Measurements from ENCODE around the gene RAD51B. TPM values are rescaled to one million over a fixed set of nuclear protein-coding genes. Genes with fewer than 3 reads are reported as not detected.

The RAD51B gene
- total and polyA plus RNA-seq, 2 donors (not counting 1 experiment from before 2014, with no cell fraction given): 4.6 to 16.3 TPM

DNA sequence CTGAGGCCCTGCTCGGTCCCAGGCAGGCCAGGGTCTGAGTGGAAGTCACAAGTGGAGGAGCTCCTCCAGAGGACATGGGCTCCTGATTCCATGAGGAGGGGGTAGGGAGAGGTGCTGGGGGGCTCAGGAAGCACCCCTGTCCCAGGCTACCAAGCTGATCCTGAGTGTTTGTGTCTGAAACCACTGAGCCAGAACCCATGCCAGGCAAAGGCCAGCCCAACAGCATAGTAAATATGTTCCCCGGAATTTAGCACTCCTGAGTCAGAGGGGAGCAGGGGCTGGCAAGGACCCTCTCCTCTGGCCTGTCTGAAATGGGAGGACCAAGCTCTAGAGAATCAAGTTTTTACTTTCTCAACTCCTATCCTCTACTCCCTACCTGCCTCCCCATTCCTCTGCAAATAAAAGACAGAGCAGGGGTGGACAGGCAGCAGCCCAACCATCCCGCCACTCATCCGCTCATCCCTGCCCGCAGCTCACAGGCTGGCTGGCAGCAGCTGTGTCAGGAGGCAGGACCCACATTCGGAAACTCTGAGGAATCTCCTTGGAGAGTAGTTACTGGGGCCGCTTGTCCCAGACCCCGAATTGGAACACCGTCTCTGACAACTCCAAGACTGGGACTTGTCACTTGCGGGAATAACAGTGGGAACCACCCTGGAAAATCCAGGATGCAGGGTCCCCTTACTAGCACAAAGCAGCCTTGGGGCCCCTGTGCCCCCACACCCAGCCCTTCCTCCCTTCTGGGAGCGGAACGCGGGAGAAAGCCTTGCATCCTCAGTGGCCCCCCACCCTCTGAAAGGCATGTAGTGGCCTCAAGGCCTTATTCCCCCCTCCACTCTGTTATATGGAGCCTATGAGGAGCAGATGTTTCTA is 870.7 kb downstream of the RAD51B start:
- Histone ChIP-seq H3K4me3 (replicated peaks in 1 of 4; ENCODE audit: control extremely low read depth in 1 of 4, insufficient read depth in 1 of 4, low read depth in 3 of 4, low read length in 4 of 4) (no peak overlapping the region), H3K9me3 (ENCODE audit: control insufficient read depth, insufficient read depth, low read depth, low read length) (no peaks in the 10 kb centered on the region), H3K4me2 (ENCODE audit: extremely low read depth, insufficient read depth, low read length) (no peak overlapping the region), H4K20me1 (ENCODE audit: control insufficient read depth, extremely low read depth, insufficient read depth, low read length) (no peaks in the 10 kb centered on the region), H3K27ac (ENCODE audit: insufficient read depth, low read length) (no peak overlapping the region), H2AFZ (ENCODE audit: low read length) (no peak overlapping the region), H3K9ac (ENCODE audit: insufficient read depth, low read length) (no peak overlapping the region), H3K36me3 (ENCODE audit: control insufficient read depth, insufficient read depth, low read length) (no peaks in the 10 kb centered on the region), H3K79me2 (ENCODE audit: control insufficient read depth, insufficient read depth, low read length) (no peaks in the 10 kb centered on the region), H3K4me1 (ENCODE audit: control insufficient read depth, extremely low read depth, insufficient read depth, low read length) (peaks cover 47% of the 10 kb centered on the region), H3K27me3 (ENCODE audit: control insufficient read depth, insufficient read depth, low read length) (no peaks in the 10 kb centered on the region)
- TF ChIP-seq CTCF (conservative IDR thresholded peaks at IDR 0.05 in 1 of 2, IDR thresholded peaks at IDR 0.05 in 1 of 2; ENCODE audit: low read depth in 1 of 2, low read length in 2 of 2) (no peak), EZH2 (IDR thresholded peaks at IDR 0.05; ENCODE audit: low read length, missing control alignments) (no peak)
- DNase-seq (ENCODE audit: low read depth in 2 of 2): peak in 1 of 2 donors; percentile 39

DNA sequence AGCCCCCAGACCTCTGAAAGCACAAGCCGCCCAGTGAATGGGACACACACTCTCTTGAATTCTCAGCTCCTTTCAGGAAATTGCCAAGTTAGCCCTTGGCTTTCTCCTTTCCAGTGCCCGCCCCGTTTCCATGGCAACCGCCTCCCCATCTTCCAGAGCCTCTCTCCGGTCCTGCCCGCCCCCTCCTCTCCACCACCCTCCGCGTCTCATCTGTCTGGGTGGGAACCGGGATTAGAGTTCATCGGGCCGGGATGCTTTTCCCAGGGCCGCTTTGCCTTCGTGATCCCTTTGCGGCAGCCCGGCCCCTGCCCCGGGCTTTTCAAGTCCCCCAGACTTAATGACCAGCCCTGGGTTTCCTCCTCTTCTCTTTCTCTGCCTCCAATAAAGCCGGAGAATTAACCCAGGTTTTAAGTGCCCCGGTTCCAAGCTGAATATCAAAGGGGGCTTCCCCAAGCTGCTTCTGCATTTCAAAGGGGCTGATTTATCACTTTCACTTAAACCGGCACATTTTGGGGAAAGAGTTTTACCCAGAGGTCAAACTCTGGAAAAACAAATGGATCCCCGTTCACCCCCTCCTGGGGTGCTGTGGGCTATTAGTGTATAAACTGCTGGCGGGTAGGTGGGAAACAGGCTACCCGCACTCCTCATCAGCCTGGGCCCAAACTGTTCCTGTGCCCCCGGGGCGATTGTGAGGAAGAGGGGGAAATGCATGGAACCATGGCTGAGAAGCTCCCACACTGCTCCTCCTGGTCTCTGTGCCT is 871.6 kb downstream of the RAD51B start:
- no peaks in the 10 kb centered on the region for H3K79me2 ChIP-seq (ENCODE audit: control insufficient read depth, insufficient read depth, low read length)
- H3K4me2 ChIP-seq (ENCODE audit: extremely low read depth, insufficient read depth, low read length): no peak overlapping the region
- TF ChIP-seq EZH2 (IDR thresholded peaks at IDR 0.05; ENCODE audit: low read length, missing control alignments) (no peak), CTCF (conservative IDR thresholded peaks at IDR 0.05 in 1 of 2, IDR thresholded peaks at IDR 0.05 in 1 of 2; ENCODE audit: low read depth in 1 of 2, low read length in 2 of 2) (no peak)
- peaks cover 46% of the 10 kb centered on the region for H3K4me1 ChIP-seq (ENCODE audit: control insufficient read depth, extremely low read depth, insufficient read depth, low read length)
- no peak overlapping the region for H2AFZ ChIP-seq (ENCODE audit: low read length)
- no peaks in the 10 kb centered on the region for H3K27me3 ChIP-seq (ENCODE audit: control insufficient read depth, insufficient read depth, low read length)
- H3K27ac ChIP-seq (ENCODE audit: insufficient read depth, low read length): no peak overlapping the region
- H3K9me3 ChIP-seq (ENCODE audit: control insufficient read depth, insufficient read depth, low read depth, low read length): no peaks in the 10 kb centered on the region
- H3K36me3 ChIP-seq (ENCODE audit: control insufficient read depth, insufficient read depth, low read length): no peaks in the 10 kb centered on the region
- no peak overlapping the region for H3K4me3 ChIP-seq (replicated peaks in 1 of 4; ENCODE audit: control extremely low read depth in 1 of 4, insufficient read depth in 1 of 4, low read depth in 3 of 4, low read length in 4 of 4)
- H4K20me1 ChIP-seq (ENCODE audit: control insufficient read depth, extremely low read depth, insufficient read depth, low read length): no peaks in the 10 kb centered on the region
- H3K9ac ChIP-seq (ENCODE audit: insufficient read depth, low read length): no peak overlapping the region
- no peak for DNase-seq (ENCODE audit: low read depth in 2 of 2)

DNA sequence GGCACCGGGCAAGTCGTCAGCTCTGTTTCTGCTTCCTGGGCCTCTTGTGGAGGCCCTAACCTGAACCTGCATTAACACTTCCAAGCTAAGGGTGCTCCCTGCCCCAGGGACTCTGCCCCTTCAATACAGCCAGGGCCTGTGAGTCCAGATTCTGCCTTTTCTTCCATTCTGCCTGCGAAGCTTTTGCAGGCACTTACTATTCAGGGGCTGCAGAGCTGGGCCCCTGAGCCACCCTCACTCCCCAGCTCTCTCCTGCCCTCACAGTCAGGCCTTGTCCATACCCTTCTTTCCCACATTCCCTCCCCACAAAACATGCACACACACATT is 872.2 kb downstream of the RAD51B start:
- no peak for TF ChIP-seq CTCF (conservative IDR thresholded peaks at IDR 0.05 in 1 of 2, IDR thresholded peaks at IDR 0.05 in 1 of 2; ENCODE audit: low read depth in 1 of 2, low read length in 2 of 2)
- no peak for TF ChIP-seq EZH2 (IDR thresholded peaks at IDR 0.05; ENCODE audit: low read length, missing control alignments)
- H3K27me3 ChIP-seq (ENCODE audit: control insufficient read depth, insufficient read depth, low read length): no peaks in the 10 kb centered on the region
- DNase-seq (ENCODE audit: low read depth in 2 of 2): no peak
- no peaks in the 10 kb centered on the region for H3K79me2 ChIP-seq (ENCODE audit: control insufficient read depth, insufficient read depth, low read length)
- no peak overlapping the region for H2AFZ ChIP-seq (ENCODE audit: low read length)
- H3K27ac ChIP-seq (ENCODE audit: insufficient read depth, low read length): no peak overlapping the region
- H3K4me2 ChIP-seq (ENCODE audit: extremely low read depth, insufficient read depth, low read length): no peak overlapping the region
- H3K9me3 ChIP-seq (ENCODE audit: control insufficient read depth, insufficient read depth, low read depth, low read length): no peaks in the 10 kb centered on the region
- no peak overlapping the region for H3K4me3 ChIP-seq (replicated peaks in 1 of 4; ENCODE audit: control extremely low read depth in 1 of 4, insufficient read depth in 1 of 4, low read depth in 3 of 4, low read length in 4 of 4)
- H3K36me3 ChIP-seq (ENCODE audit: control insufficient read depth, insufficient read depth, low read length): no peaks in the 10 kb centered on the region
- peaks cover 45% of the 10 kb centered on the region for H3K4me1 ChIP-seq (ENCODE audit: control insufficient read depth, extremely low read depth, insufficient read depth, low read length)
- no peaks in the 10 kb centered on the region for H4K20me1 ChIP-seq (ENCODE audit: control insufficient read depth, extremely low read depth, insufficient read depth, low read length)
- H3K9ac ChIP-seq (ENCODE audit: insufficient read depth, low read length): no peak overlapping the region
